HEK293T (cell line): ENCODE results near the gene ZMYM4.
"Not testable (repeated sequence)": the region's sequence is repeated elsewhere in the genome, so short reads cannot be mapped to it uniquely, and the experiment has no call there.

ENCODE experiments used
- CTCF ChIA-PET: fragments of 350-600 bp; formaldehyde crosslinking; extraction: SDS; loops from one replicate; lab custom pipeline; 2021; ENCODE audit warnings: antibody characterized with exemption, inconsistent platforms; lab: Yijun Ruan, JAX
- POLR2A ChIA-PET: fragments of 350-600 bp; formaldehyde crosslinking; extraction: SDS; loops from one replicate; lab custom pipeline; 2020; ENCODE audit warnings: antibody characterized with exemption, inconsistent platforms; lab: Yijun Ruan, JAX
- DNase-seq: peaks from one replicate; pipeline ENCODE4 v3.0.0; 2012; ENCODE audit warnings: mixed read lengths; ENCODE audit errors: extremely low spot score
- ARNT ChIP-seq: fragments of 450-650 bp; IDR thresholded peaks from 2 replicates; pipeline ENCODE4 v1.6.1; 2017; ENCODE audit warnings: mild to moderate bottlenecking
- BHLHE40 ChIP-seq: fragments of 450-650 bp; IDR thresholded peaks from 2 replicates; pipeline ENCODE4 v1.6.1; 2016; ENCODE audit warnings: mild to moderate bottlenecking, moderate library complexity, borderline replicate concordance
- CTBP1 ChIP-seq: fragments of 450-650 bp; IDR thresholded peaks from 2 replicates; pipeline ENCODE4 v1.6.1; 2016; ENCODE audit warnings: borderline replicate concordance
- ELF4 ChIP-seq: fragments of 450-650 bp; IDR thresholded peaks from 2 replicates; pipeline ENCODE4 v1.6.1; 2017; ENCODE audit warnings: antibody characterized with exemption
- FOXA1 ChIP-seq: fragments of 450-650 bp; IDR thresholded peaks from 2 replicates; pipeline ENCODE4 v1.6.1; 2016; ENCODE audit warnings: mild to moderate bottlenecking
- FOXK2 ChIP-seq: fragments of 450-650 bp; IDR thresholded peaks from 2 replicates; pipeline ENCODE4 v1.6.1; 2016; ENCODE audit warnings: mild to moderate bottlenecking
- FOXM1 ChIP-seq: fragments of 450-650 bp; IDR thresholded peaks from 2 replicates; pipeline ENCODE4 v1.6.1; 2017; ENCODE audit warnings: mild to moderate bottlenecking, borderline replicate concordance
- HDGF ChIP-seq: fragments of 450-650 bp; IDR thresholded peaks from 2 replicates; pipeline ENCODE4 v1.6.1; 2017; ENCODE audit warnings: antibody characterized with exemption, borderline replicate concordance
- L3MBTL2 ChIP-seq: fragments of 450-650 bp; conservative IDR thresholded peaks from 2 replicates; pipeline ENCODE4 v1.6.1; 2016; ENCODE audit warnings: mild to moderate bottlenecking
- LEF1 ChIP-seq: fragments of 450-650 bp; IDR thresholded peaks from 2 replicates; pipeline ENCODE4 v1.6.1; 2017; ENCODE audit warnings: mild to moderate bottlenecking, borderline replicate concordance
- NFRKB ChIP-seq: fragments of 450-650 bp; IDR thresholded peaks from 2 replicates; pipeline ENCODE4 v1.6.1; 2016; ENCODE audit warnings: mild to moderate bottlenecking, moderate library complexity
- SP1 ChIP-seq: fragments of 450-650 bp; IDR thresholded peaks from 2 replicates; pipeline ENCODE4 v1.6.1; 2017
- SUZ12 ChIP-seq: fragments of 450-650 bp; IDR thresholded peaks from 2 replicates; pipeline ENCODE4 v1.6.1; 2016; ENCODE audit warnings: mild to moderate bottlenecking
- TARDBP ChIP-seq: fragments of 450-650 bp; IDR thresholded peaks from 2 replicates; pipeline ENCODE4 v1.6.1; 2016
- ZNF384 ChIP-seq: fragments of 450-650 bp; IDR thresholded peaks from 2 replicates; pipeline ENCODE4 v1.6.1; 2016
- TF ChIP-seq, protein P1 (sequence below): fragments of 450-650 bp; IDR thresholded peaks from 2 replicates; pipeline ENCODE4 v1.6.1; 2016

The ZMYM4 gene

DNA sequence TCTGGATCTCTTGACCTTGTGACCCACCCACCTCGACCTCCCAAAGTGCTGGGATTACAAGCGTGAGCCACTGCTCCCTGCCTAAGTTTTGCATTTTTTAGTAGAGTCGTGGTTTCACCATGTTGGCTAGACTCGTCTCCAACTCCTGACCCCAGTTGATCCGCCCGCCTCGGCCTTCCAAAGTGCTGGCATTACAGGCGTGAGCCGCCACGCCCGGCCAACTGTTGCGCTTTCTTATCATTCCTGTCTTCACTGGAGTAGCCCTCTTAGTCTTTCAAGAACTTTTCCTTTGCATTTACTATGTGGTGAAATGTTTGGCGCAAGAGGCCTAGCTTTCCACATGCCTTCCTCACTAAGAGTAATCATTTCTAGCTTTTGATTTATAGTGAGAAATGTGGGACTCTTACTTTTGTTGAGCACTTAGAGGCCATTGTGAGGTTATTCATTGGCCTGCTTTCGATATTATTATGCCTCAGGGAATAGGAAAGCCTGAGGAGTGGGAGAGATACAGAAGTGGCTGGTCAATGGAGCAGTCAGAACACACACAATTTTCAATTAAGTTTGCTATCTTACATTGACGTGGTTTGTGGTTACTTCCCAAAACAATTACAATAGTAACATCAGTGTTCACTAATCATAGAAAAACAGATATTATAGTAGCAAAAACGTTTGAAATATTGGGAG lies 111.0 kb downstream of the ZMYM4 start:
- POLR2A ChIA-PET, result no interaction called here
- no peak for TF ChIP-seq BHLHE40
- TF ChIP-seq, protein P1, sequence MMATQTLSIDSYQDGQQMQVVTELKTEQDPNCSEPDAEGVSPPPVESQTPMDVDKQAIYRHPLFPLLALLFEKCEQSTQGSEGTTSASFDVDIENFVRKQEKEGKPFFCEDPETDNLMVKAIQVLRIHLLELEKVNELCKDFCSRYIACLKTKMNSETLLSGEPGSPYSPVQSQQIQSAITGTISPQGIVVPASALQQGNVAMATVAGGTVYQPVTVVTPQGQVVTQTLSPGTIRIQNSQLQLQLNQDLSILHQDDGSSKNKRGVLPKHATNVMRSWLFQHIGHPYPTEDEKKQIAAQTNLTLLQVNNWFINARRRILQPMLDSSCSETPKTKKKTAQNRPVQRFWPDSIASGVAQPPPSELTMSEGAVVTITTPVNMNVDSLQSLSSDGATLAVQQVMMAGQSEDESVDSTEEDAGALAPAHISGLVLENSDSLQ, result no peak
- TF ChIP-seq FOXM1, result no peak
- no peak for TF ChIP-seq L3MBTL2
- TF ChIP-seq FOXA1, result no peak
- CTCF ChIA-PET, result no interaction called here
- DNase-seq, result no peak

DNA sequence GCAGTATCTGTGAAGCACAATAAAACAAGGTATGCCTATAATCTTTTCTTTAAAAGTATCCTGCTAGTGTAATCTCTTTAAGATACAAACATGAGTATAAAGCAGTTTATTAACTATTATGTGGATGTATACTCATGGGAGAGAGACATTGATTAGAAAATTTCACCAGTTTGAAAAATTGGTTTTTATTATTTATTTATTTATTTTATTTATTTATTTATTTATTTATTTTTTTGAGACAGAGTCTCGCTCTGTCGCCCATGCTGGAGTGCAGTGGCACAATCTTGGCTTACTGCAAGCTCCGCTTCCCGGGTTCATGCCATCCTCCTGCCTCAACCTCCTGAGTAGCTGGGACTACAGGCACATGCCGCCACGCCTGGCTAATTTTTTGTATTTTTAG lies 111.6 kb downstream of the ZMYM4 start:
- POLR2A ChIA-PET, CTCF ChIA-PET, DNase-seq: not testable (repeated sequence)

GRCh38 chr1:35382107-35382506 lies 113.6 kb downstream of the ZMYM4 start:
- TF ChIP-seq SUZ12 (no peak), ARNT (no peak), LEF1 (no peak), ZNF384 (no peak), HDGF (no peak), FOXA1 (no peak), FOXM1 (no peak), CTBP1 (no peak)
- CTCF ChIA-PET, result no interaction called here
- POLR2A ChIA-PET, result no interaction called here
- no peak for DNase-seq

DNA sequence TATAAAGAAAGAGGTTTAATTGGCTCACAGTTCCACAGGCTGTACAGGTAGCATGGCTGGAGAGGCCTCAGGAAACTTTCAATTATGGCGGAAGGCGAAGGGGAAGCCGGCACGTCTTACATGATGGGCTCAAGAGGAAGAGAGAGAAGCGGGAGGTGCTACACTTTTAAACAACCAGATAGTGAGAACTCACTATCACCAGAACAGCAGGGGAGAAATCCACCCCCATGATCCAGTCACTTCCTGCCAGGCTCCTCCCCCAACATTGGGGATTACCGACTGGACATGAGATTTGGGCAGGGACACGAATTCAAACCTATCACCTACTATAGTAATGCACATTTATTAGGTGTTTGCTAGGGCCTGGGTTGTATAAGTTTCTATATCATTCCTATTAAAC lies 117.8 kb downstream of the ZMYM4 start:
- ChIA-PET CTCF (no interaction called here), POLR2A (interaction anchor here (0.7 kb wide), 1 partner anchor 435 kb away, joined by 3 read pairs; no protein-coding TSS in a partner anchor)
- DNase-seq, result no peak
- TF ChIP-seq ELF4, result no peak
- TF ChIP-seq FOXM1, result no peak
- no peak for TF ChIP-seq LEF1
- TF ChIP-seq NFRKB, result no peak
- TF ChIP-seq HDGF, result no peak
- TF ChIP-seq ARNT, result no peak
- TF ChIP-seq, protein P1, result no peak
- TF ChIP-seq SUZ12, result no peak
- TF ChIP-seq ZNF384, result no peak
- TF ChIP-seq CTBP1, result no peak
- no peak for TF ChIP-seq L3MBTL2

- ChIA-PET POLR2A (no interaction called here), CTCF (no interaction called here)
- no peak for TF ChIP-seq SP1
These were observed 118.5 kb downstream of the ZMYM4 start for GRCh38 chr1:35386959-35387358.

DNA sequence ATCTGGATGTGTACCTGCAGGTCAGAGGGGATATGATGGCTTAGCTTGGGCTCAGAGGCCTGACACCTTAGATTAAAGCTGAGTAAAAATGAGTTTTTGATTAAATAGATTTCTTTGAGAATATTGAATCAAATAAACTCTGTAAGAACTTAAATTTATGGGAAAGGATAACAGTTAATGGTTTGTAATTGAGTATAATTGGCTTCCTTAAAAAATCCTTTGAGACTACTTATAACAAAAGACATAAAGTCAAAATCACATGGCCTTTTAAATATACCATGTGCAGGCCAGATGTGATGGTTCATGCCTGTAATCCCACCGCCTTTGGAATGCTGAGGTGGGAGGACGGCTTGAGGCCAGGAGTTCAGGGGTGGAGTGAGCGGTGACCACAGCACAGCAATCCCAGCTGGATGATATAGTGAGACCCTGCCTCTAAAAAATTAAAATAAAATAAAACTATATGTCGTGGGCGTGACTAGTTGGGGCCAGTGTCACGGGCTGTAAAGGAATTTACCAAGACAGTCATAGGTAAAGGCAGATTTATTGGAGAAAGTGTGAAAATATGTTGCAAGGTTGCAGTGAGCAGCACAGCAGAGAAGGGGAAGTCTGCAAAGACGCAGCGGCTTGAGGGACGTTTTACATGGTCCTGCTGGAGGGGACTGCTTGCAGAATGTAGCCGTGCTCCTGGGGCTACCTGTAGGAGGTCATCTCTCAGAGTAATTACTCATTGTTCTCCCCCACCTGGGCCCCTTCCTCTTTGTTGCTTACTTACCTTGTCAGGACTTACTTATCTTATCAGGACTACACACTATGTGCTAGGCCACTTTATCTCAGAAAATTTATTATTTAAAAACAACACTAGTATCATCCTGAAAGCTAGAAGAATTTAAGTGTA lies 122.3 kb downstream of the ZMYM4 start:
- CTCF ChIA-PET, result no interaction called here
- POLR2A ChIA-PET, result no interaction called here
- DNase-seq, result no peak

More at GRCh38 chr1:35386959-35387358, 118.5 kb downstream of the ZMYM4 start:
- no peak for DNase-seq

GRCh38 chr1:35394386-35394785 lies 125.9 kb downstream of the ZMYM4 start:
- ChIA-PET POLR2A (no interaction called here), CTCF (no interaction called here)
- no peak for TF ChIP-seq FOXA1
- TF ChIP-seq SP1, result no peak
- no peak for TF ChIP-seq HDGF
- no peak for TF ChIP-seq LEF1
- no peak for TF ChIP-seq FOXK2
- no peak for TF ChIP-seq SUZ12
- no peak for TF ChIP-seq L3MBTL2
- no peak for TF ChIP-seq ZNF384
- no peak for TF ChIP-seq NFRKB
- TF ChIP-seq TARDBP, result no peak
- TF ChIP-seq, protein P1, result no peak
- no peak for TF ChIP-seq ARNT
- no peak for TF ChIP-seq ELF4
- TF ChIP-seq CTBP1, result no peak
- no peak for TF ChIP-seq FOXM1
- no peak for TF ChIP-seq BHLHE40
- no peak for DNase-seq

More for the DNA sequence above, 122.3 kb downstream of the ZMYM4 start:
- TF ChIP-seq LEF1 (no peak), CTBP1 (no peak), TARDBP (no peak), FOXK2 (no peak)
